HG02623 (cell line): ENCODE data around the gene LSAMP.

Source experiments
- ATAC-seq: cut with Tn5 transposase; IDR thresholded peaks from one replicate; pipeline ENCODE4 v1.9.1; 2021; ENCODE audit warnings: moderate library complexity; ENCODE audit not compliant: unreplicated experiment

The LSAMP gene

DNA sequence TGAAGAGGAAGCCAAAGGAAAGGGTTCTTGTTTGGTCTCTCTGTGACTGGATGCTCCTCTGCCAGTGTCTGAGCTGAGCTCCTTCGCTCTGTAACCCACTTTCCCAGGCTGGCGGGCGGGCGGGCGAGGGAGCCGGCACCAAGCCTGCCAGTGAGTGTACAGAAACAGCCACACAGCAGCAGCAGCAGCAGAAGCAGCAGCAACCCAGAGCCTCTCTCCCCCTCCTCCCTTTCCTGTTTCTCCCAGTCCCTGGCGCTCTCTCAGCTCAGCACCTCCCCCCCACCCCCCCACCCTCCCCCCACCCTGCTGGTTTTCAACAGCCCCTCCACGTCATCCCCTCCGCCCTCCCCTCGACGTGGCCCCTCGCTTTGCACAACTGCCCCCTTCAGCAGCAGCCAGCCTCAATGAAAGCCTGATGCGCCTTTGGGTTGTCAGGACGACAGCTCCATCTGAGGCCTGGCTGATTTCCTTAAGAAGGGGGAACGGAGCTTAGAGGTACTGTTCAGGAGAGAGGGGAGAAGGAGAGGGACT lies at the start of gene LSAMP:
LSAMP (minus strand) TSS at position 177 of the 531 bp plus-strand sequence.
- no peak for ATAC-seq

DNA sequence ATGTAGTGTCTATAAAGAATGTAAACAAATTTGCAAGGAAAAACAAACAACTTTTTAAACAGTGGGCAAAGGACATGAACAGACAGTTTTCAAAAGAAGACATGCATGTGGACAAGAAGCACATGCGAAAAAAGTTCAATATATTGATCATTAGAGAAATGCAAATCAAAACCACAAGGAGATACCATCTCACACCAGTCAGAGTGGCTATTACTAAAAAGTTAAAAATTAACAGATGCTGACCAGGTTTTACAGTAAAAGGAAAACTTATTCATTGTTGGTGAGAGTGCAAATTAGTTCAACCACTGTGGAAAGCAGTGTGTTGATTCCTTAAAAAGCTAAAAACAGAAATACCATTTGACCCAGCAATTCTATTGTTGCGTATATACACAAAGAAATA lies 47.1 kb upstream of the LSAMP start:
- no peak for ATAC-seq

DNA sequence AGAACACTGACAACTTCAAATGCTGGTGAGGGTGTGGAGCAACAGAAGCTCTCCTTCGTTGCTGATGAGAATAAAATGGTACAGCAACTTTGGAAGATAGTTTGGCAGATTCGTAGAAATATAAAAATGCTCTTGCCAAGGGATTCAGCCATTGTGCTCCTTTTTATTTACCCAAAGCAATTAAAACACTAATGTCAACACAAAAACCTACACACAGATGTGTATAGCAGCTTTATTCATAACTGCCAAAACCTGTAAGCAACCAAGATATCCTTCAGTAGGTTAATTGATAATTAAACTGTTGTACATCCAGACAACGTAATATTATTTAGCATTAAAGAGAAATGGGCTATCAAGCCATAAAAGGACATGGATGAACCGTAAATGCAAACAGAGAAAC lies 37.8 kb upstream of the LSAMP start:
- ATAC-seq, result no peak

DNA sequence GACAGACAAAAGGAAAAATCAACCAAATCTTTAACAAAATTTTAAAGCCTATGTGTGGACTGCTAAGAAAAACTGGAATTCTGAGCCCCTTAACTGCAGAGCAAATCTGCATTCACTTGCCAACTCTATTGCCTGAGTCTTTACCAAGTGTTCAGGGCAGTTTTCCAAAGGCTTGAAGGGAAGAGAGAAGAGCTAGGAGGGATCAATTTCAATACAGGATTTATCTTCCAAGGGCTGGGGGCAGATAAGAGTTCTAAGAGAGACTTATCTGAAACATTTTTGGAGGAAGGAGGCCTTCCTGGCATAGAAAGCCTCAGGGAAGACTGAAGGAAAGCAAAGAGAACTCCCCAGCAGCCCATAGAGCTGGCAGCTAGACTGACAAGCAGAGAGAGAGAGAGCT lies 31.4 kb upstream of the LSAMP start:
- ATAC-seq, result no peak

DNA sequence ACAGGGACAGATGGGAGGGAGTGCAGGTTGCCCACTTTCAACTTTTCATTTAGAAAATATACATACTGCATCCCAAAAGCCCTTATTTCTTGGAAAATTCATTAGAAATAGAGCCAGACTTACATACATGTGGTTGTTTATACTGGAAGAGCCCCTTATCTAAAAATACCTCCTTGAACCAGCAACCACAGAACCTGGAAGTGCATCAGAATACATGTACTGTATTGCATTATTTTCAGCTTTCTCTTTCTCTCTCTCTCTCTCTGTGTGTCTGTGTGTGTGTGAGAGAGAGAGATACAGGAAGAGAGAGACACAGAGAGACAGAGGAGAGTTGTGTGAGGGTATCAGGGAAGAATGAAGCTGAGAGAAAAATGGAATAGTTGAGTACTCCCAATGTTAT lies 29.5 kb upstream of the LSAMP start:
- ATAC-seq, result no peak

DNA sequence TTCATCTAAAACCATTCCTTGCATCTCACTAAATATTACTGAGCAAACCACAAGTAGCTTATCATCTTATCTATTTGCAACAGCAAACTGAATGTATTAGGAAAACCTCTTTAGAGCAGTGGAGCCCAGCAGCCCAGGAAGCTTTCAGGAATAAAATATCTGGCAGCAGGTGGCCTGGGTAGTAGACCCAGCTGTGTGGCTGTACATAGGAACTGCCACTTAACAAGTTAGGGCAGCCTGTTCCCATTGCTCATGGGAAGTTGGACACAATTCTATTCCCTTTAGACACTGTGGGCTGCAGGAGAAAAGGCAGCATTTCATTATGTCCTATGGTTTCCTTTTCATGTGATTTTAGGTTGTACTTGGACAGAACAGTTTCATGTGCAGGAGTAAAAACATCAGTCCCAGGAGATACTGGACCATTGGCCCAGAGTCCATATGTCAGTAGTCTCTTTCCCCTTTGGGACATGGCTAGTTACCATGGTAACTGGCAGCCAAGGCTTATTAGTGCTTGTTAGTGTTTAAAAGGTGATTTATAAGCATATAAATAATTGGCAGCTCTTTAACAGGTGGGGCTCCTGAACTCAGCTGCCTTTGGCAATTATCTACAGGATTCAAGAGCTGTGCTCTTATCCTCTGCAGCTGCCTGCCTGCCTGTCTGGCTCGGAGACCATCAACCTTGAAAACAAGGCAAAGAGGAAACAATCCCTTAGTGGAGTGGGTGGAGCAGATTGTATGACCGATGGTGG lies 28.9 kb upstream of the LSAMP start:
- no peak for ATAC-seq

DNA sequence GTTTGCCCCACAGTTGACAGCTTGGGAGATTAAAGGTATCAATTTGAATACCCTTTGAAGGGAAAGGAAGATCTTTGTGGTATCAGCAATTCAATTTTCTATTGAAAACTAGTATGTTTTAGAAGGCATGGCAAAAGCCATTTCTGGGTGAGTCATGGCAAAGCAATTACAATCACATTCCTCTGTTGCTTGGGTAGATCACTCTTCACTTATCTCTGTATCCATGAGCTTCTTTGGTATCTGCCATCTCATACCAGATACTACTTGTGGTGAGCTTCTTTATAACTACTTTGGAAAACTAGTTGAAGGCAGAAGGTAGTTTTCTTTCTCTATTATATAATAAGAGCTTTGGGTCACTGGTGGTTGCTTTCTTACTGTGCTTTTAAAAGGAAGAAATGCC lies 28.3 kb upstream of the LSAMP start:
- no peak for ATAC-seq

DNA sequence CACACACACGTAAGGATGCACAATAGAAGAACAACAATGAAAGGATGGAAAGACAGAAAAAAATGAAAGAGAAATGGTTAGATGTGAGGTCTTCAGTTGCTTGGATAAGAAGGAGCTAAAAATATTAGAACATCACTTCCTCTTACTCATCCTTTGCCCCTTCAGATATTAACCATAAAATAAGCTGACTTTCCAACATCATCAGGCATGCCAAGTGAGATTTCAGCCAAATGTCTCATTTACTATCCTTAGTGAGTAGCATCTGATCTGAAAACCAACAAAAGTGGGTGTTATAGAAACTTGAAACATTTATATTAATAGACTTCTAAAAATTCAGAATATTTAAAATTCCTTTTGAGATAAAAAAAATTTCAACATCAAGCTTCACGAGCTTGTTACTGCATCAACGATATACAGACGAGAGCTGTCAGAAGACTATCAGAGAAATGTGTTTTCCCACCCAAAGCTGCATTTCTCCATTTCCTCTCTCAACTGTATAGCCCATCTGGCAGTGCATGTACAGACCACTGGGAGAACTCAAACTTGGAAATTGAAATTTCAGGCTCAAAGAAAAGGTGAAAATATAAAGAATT lies 25.4 kb upstream of the LSAMP start:
- ATAC-seq, result no peak

DNA sequence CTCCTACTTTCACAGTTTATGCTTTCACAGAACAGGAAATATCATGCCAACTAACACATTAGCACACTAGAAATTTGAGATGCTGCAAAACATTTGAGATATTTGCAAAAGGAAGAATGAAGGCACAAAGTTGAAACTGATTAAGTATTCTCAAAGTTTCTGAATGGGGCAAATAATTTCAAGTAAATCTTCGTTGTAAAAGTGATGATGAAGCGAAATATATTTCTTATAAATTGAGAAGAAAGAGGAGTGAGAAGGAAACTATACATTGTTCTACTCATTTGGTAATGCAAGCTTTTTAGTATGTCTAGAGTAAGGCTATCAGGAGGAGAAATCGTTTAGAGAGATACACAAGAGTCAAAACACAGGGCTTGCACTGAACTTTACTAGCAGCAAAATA lies 24.3 kb upstream of the LSAMP start:
- ATAC-seq, result no peak

DNA sequence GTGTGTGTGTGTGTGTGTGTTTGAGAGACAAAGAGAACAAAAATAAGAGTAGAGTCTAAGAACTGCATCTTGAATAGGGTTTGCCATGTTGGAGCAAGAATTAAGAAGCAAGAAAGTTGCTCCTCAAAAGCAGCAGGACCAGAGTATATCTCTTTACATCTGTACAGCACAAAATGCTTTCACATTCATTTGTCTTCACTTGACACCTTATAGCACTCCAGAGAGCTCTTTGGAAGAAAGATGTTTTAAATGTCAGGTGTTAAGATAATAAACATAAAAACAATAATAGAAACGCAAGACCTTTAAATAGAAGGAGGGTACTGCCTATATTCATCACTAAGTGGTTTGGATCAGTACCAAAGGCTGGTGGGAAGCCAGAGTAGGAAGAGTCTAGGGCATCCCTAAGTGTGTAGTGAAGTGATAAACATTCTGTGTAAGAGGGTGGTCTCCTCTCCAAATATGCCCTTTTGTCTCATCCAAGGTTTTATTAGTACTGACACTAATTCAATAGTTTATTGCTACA lies 19.1 kb upstream of the LSAMP start:
- ATAC-seq, result no peak

DNA sequence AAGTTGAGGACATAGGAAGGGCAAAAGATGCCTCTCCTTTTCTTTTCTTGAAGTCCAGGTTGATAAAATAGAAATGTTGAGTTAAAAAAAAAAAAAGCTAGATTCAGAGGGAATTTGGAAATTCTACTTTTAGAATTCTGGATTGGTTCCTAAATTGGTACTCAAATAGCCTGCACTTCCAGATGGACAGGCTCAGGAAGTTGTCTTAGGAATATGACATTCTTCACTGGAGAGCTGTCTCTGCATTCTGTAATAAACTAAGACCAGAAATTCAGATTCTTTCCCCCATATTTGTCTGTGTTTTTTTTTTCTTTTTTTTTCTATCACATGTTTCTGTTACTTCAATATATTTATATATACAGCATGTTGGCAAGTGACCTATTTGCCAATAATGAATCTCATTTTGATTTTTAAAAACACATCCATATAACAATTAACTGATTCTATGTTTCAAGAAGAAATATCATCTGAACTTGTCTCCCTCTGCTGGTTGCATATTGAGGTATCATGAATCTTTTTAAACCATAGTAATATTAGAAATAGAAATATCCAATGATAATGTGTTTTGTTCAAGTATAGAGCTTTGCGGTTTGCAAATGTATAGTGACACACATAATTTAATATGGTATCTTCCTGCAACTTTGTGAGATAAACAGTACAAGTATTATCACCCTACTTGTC lies 8.5 kb upstream of the LSAMP start:
- no peak for ATAC-seq

DNA sequence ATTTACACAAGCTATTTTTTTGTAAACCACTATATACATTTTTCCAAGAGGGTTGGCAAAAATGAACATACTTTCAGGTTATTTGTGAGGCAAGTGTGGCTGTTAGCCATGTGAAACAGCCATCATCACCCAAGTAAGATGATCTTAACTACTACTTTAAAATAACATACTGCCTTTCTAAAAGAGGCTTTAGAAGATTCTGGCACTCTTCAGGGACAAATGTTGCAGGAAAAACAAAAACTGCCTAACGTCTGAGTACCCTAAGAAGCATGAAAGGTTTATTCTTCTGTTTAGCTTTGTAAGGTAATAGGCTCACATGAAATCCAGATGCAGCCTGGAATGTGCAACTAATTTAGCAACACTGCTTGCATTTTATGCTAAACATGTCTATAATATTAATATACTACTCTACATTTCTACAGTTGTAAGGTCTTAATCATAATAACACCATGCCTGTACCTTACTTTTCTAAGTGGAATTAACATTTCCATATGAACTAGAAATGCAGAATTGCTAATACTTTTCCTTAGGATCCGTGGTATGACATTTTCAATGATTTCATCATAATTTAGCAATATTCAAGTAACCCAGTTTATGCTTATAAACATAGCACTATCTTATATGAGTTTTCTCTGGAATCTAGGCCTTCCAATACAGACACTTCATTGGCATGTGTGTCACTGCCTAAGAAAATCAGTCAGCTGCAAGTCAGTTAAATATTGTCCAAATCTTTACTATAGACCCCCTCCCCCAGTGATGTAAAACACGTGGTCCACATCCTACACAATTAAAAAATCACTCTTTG lies 4.5 kb upstream of the LSAMP start:
- ATAC-seq, result no peak

DNA sequence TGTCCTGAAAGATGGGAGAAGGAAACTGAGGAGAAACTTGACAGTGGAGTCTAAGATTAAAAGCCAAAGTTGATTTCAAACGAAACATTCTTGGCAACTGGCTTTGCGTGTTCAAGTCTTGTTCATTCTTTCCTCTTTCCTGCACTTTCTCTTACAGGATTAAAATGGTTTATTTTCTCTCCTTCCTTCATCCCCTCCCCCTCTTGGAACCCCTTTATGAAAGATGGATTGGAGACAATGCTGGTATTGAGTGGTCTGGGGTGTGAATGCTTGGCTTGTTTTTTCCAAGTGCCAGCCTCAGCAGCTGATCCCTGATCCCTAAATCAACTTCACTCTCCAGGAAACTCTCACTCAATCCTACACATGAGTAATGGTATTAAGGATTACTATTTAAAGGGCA lies 703 bp upstream of the LSAMP start:
- no peak for ATAC-seq

DNA sequence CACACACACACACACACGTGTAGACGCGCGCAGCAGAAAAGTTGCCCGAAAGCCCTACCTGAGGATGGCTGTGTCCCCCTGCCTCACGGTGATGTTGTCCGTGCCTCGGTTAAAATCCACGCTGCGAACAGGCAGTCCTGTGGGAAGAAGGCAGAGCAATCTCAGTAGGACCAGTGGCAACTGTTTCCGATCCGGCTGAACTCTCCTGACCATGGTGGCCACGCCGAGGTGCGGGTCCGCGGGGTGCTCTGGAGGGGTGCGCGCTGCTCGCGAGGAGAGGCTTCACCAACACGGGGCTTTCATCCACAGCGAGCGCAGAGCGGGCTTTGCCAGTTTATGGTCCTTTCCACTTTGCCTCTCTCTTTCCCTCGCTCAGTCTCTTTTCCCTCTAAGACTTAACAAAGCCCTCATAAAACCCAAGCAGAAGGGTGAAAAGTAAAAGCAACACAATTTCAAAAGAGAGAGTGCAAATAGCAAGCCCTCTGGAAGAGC lies 422 bp downstream of the LSAMP start:
- no peak for ATAC-seq

DNA sequence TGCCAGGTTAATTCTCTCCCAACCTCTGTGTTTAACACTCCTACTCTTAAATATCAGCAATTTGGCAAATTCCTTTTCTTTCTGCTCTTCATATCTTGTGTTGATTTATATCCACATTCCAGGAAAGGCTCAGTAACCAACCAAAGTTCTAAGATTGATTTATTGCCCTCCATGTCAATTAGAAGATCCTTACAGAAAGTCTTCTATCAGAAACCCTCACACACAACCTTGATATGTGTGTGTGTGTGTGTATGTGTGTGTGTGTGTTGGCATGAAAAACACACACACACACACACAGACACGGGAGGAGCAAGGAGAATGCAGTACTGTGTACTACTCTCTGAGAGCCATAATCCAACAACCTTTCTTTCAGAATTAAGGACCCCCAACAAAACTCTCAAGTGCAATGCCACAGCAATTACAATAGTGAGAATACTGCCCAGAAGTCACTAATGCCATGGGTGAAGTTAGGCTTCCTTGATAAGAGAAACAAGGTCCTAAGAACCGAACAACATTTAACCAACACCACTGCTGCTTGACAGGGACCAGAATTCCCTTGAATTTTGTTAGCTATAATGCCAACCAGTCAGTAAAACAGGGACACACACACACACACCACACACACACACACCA lies 1.1 kb downstream of the LSAMP start:
- ATAC-seq, result no peak

DNA sequence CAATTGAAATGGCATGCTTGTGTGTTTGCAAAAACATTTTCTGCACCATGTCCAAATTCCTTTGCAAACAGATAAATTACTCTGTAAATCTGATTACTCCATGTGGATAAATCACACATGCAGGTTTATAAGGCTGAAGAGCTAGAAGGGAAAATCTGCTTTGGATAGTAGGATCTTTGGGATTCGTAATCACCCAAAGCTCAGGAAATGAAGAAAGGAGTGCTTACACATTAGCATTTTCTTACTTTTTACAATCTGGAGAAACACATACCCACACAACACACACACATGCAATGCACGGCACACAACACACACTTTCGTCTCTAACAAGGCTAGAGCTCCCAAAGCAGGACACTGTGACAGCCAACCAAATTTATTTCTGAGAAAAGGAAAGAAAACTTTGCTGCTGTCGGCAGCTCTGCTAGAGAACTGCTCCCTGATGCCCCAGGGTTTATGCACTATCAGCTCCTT lies 2.1 kb downstream of the LSAMP start:
- no peak for ATAC-seq

DNA sequence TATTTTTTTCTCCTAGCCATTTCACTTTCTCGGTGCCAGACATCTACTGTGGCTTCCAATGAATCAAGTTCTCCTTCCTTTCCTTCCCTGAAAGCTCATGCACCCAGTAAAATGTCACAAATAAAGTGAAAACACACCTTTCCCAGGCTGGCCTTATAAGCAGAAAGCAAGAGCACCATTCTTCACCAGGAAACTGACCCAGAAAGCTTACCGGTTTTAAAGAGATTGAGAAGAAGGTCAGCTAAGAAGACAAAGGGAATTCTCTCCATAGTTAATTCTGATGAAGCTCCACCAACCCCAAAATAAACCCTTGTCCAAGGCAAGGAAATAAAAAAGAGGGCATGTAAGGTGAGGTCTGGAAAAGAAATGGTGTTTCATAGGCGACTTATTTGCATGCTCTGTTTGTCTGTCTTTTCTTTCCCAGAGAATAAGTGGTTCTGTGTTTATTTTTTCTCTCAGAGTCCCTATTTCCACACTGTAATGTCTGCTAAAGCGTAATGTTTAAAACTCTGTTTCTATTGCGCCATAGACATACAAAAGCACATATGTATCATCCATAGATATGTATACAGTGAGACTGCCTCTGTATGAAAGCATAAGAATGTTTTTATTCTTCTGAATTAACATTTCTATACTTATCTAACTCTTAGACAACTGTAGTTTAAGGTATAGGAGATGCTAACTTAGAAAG lies 2.8 kb downstream of the LSAMP start:
- ATAC-seq, result no peak

DNA sequence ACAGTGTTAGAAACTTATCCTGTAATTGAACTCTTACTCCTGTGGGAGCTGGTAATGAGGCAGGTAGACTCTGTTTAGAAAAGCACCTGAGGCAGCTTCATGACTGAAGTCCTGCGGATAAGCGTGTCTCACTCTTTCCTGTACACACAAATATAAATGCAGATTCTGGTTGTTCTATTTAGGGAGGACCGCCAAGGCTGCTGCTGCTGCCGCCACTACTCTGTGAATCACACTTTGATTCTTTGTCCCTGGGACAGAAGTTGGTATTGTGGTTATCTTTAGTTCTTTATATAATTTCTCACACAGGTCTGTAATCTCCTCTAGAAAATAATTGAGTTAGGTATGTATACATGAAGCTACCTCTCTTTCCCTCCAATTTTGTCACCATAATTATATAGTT lies 3.6 kb downstream of the LSAMP start:
- no peak for ATAC-seq

DNA sequence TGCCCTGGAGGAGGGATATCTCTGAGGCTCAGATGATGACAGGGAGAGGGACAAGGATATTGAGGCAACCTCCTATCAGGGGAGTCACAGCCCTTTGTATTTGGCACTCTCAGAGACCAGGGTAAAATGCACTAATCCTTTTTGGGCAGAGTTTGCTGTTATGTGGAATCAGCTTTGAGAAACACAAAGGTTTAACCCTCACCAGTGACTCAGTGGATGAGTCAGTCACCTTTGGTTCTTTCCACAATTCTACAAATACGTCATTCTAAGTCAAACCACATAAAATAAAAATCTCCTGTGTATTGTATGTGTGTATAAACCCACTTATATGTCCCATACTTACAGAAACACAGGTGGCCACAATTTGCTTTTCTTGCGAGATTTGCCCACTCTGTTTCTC lies 5.1 kb downstream of the LSAMP start:
- ATAC-seq, result no peak

DNA sequence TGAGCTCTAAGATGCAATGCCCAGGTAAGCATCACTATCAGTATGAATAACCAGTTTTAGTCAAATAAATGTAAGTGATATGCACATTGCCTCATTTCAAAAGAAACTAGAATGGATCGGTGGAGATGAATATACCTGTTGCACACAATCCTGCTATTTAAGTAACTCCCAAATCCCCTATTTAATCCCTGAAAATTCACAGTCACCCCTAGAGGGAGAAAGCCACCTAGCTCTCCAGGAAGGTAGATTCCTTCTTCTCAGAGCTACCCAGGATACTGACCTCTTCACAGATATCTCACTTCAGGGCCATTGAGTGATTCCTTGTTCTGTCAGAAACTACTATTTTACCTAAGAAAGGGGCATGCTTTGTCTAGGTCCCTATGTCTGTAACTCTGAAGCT lies 11.7 kb downstream of the LSAMP start:
- ATAC-seq, result no peak
